PC-3 (cell line): Measurements from ENCODE around the gene LHFPL5. TPM values are rescaled to one million over a fixed set of nuclear protein-coding genes. Genes with fewer than 3 reads are reported as not detected.

Experiments used
- ATAC-seq: fragments of 200-7000 bp; cut with Tn5 transposase; 2 replicates; pipeline ENCODE4 v1.9.1; 2020; ENCODE audit warnings: mild to moderate bottlenecking, moderate library complexity
- BruUV-seq: library from RNA; stranded (reverse); fragments of 400-500 nt; replicated peaks from 2 replicates; lab custom pipeline; 2021; lab: Mats Ljungman, UMichigan
- CTCF ChIA-PET: fragments of 300-600 bp; sonication (Branson Sonifier 250); formaldehyde crosslinking; loops from one replicate; lab custom pipeline; 2022; ENCODE audit warnings: antibody characterized with exemption; lab: Charles Lee
- POLR2A ChIA-PET: fragments of 300-600 bp; sonication (Branson Sonifier 250); formaldehyde crosslinking; loops from one replicate; lab custom pipeline; 2022; ENCODE audit warnings: antibody characterized with exemption; ENCODE audit not compliant: unreplicated experiment; lab: Charles Lee
- DNase-seq: peaks from one replicate; pipeline ENCODE4 v3.0.0-alpha.2; 2015
- H2AFZ ChIP-seq: fragments of 300-600 bp; sonication (generic); 2 replicates; pipeline ENCODE4 v1.6.0; 2016; ENCODE audit warnings: antibody characterized with exemption, low read length
- H3F3A ChIP-seq: fragments of 300-600 bp; sonication (generic); one replicate; pipeline ENCODE4 v1.6.0; 2017; ENCODE audit warnings: antibody characterized with exemption, low read length, control low read depth, mild to moderate bottlenecking; ENCODE audit not compliant: unreplicated experiment
- H3K27ac ChIP-seq: fragments of 300-600 bp; sonication (generic); 2 replicates; pipeline ENCODE4 v1.5.1; 2016; ENCODE audit warnings: mild to moderate bottlenecking, low read length
- H3K27me3 ChIP-seq: fragments of 300-600 bp; sonication (generic); 2 replicates; pipeline ENCODE4 v1.6.1; 2016; ENCODE audit warnings: low read length, mixed read lengths
- H3K36me3 ChIP-seq: fragments of 300-600 bp; sonication (generic); 2 replicates; pipeline ENCODE4 v1.6.1; 2016; ENCODE audit warnings: low read depth, mixed run types, low read length, mixed read lengths
- H3K4me1 ChIP-seq: fragments of 300-600 bp; sonication (generic); 2 replicates; pipeline ENCODE4 v1.5.1; 2016; ENCODE audit warnings: low read length; ENCODE audit not compliant: insufficient read depth
- H3K4me2 ChIP-seq: fragments of 300-600 bp; sonication (generic); 2 replicates; pipeline ENCODE4 v1.6.0; 2016; ENCODE audit warnings: low read length
- H3K4me3 ChIP-seq: fragments of 300-600 bp; sonication (generic); 2 replicates; pipeline ENCODE4 v1.5.1; 2016; ENCODE audit warnings: mild to moderate bottlenecking, low read length, mixed read lengths
- H3K79me2 ChIP-seq: fragments of 300-600 bp; sonication (generic); 2 replicates; pipeline ENCODE4 v1.6.1; 2017; ENCODE audit warnings: low read length, mixed read lengths
- H3K9ac ChIP-seq: fragments of 300-600 bp; sonication (generic); 2 replicates; pipeline ENCODE4 v1.6.0; 2016; ENCODE audit warnings: mild to moderate bottlenecking, low read length
- H3K9me2 ChIP-seq: fragments of 300-600 bp; sonication (generic); replicated peaks from 2 replicates; pipeline ENCODE4 v1.6.1; 2016; ENCODE audit warnings: mixed run types, low read length, mixed read lengths
- H3K9me3 ChIP-seq: fragments of 300-600 bp; sonication (generic); 2 replicates; pipeline ENCODE4 v1.6.1; 2016; ENCODE audit warnings: low read length, mixed read lengths
- H4K20me1 ChIP-seq: fragments of 300-600 bp; sonication (generic); 2 replicates; pipeline ENCODE4 v1.6.1; 2016; ENCODE audit warnings: low read length, mixed read lengths
- CTCF ChIP-seq: fragments of 300-600 bp; sonication (generic); conservative IDR thresholded peaks from 2 replicates; pipeline ENCODE4 v1.5.1; 2017; ENCODE audit warnings: antibody characterized with exemption, low read depth, mild to moderate bottlenecking, low read length
- EZH2 ChIP-seq: fragments of 300-600 bp; sonication (generic); IDR thresholded peaks from one replicate; pipeline ENCODE4 v1.6.1; 2017; ENCODE audit warnings: antibody characterized with exemption, mild to moderate bottlenecking, low read length; ENCODE audit not compliant: unreplicated experiment
- EZH2phosphoT487 ChIP-seq: fragments of 300-600 bp; sonication (generic); IDR thresholded peaks from 2 replicates; pipeline ENCODE4 v1.6.1; 2018; ENCODE audit warnings: mild to moderate bottlenecking, antibody characterized with exemption, low read length, borderline replicate concordance
- intact Hi-C: fragments of 100-400 bp; cut with micrococcal nuclease; formaldehyde crosslinking; loops from 2 replicates; pipeline ENCODE4 v1.9.0; 2023
- total RNA-seq: library from RNA; depleted of rRNA; stranded (reverse); fragments of >200 nt; gene quantifications from 2 replicates; pipeline ENCODE4 v1.2.3, GENCODE V29; 2014

LHFPL5 gene
- total RNA-seq, 1 experiment from 2014 or later = not detected

GRCh38 chr6:35788423-35788982 is 16.6 kb upstream of the LHFPL5 start:
- ChIA-PET POLR2A (no interaction called here), CTCF (no interaction called here)
- H3K9me3 ChIP-seq = no peaks in the 10 kb centered on the region
- H3K79me2 ChIP-seq = no peaks in the 10 kb centered on the region
- no TSS peak for BruUV-seq
- no peaks in the 10 kb centered on the region for H3K9me2 ChIP-seq
- H2AFZ ChIP-seq = no peak overlapping the region
- H4K20me1 ChIP-seq = no peaks in the 10 kb centered on the region
- intact Hi-C loops = no loop called here
- no peak overlapping the region for H3K4me2 ChIP-seq
- H3K27ac ChIP-seq = no peak overlapping the region
- TF ChIP-seq CTCF (no peak), EZH2 (no peak), EZH2phosphoT487 (no peak)
- no peak overlapping the region for H3K4me3 ChIP-seq
- ATAC-seq (no peak), DNase-seq (no peak)
- no peaks in the 10 kb centered on the region for H3F3A ChIP-seq
- H3K9ac ChIP-seq = no peak overlapping the region
- H3K36me3 ChIP-seq = no peaks in the 10 kb centered on the region
- H3K4me1 ChIP-seq = no peaks in the 10 kb centered on the region
- peaks cover 35% of the 10 kb centered on the region for H3K27me3 ChIP-seq

- Histone ChIP-seq H3K4me3 (no peak overlapping the region), H3K4me1 (no peaks in the 10 kb centered on the region), H3K79me2 (no peaks in the 10 kb centered on the region), H3K27ac (no peak overlapping the region), H3K9me3 (no peaks in the 10 kb centered on the region), H3K9me2 (no peaks in the 10 kb centered on the region), H3F3A (no peaks in the 10 kb centered on the region), H4K20me1 (no peaks in the 10 kb centered on the region), H3K9ac (no peak overlapping the region), H3K4me2 (no peak overlapping the region), H3K36me3 (no peaks in the 10 kb centered on the region), H3K27me3 (peaks cover 35% of the 10 kb centered on the region), H2AFZ (no peak overlapping the region)
- ATAC-seq = no peak
- ChIA-PET CTCF (no interaction called here), POLR2A (no interaction called here)
- intact Hi-C loops = no loop called here
- BruUV-seq = no TSS peak
- no peak for DNase-seq
- TF ChIP-seq EZH2 = no peak
- no peak for TF ChIP-seq CTCF
- no peak for TF ChIP-seq EZH2phosphoT487
These were observed 14.5 kb upstream of the LHFPL5 start for GRCh38 chr6:35790683-35791082.

- H3K9me3 ChIP-seq = no peaks in the 10 kb centered on the region
- BruUV-seq = no TSS peak
These were observed 10.4 kb upstream of the LHFPL5 start for GRCh38 chr6:35794536-35795452.

More at GRCh38 chr6:35794536-35795452, 10.4 kb upstream of the LHFPL5 start:
- intact Hi-C loops = no loop called here
- no peak overlapping the region for H2AFZ ChIP-seq
- H3K27me3 ChIP-seq = peaks cover 4% of the 10 kb centered on the region; the same call in 1 of the 2 replicates
- H3K9me2 ChIP-seq = no peaks in the 10 kb centered on the region
- no peaks in the 10 kb centered on the region for H3K4me1 ChIP-seq
- no peak overlapping the region for H3K4me3 ChIP-seq
- no peaks in the 10 kb centered on the region for H4K20me1 ChIP-seq
- DNase-seq = no peak
- TF ChIP-seq EZH2 = no peak
- no peak for TF ChIP-seq EZH2phosphoT487
- no peak for TF ChIP-seq CTCF
- no peak for ATAC-seq
- H3K36me3 ChIP-seq = no peaks in the 10 kb centered on the region
- no peak overlapping the region for H3K9ac ChIP-seq
- CTCF ChIA-PET = no interaction called here
- no peaks in the 10 kb centered on the region for H3K79me2 ChIP-seq
- POLR2A ChIA-PET = no interaction called here
- no peak overlapping the region for H3K27ac ChIP-seq
- H3F3A ChIP-seq = no peaks in the 10 kb centered on the region
- H3K4me2 ChIP-seq = no peak overlapping the region
